K562 (cell line): Measurements from ENCODE around the gene TRIP6. TPM values are rescaled to one million over a fixed set of nuclear protein-coding genes. Genes with fewer than 3 reads are reported as not detected.

Experiments
- DACH1 ChIP-seq: fragments of 450-650 bp; IDR thresholded peaks from 2 replicates; pipeline ENCODE4 v1.6.1; 2018; ENCODE audit not compliant: partially characterized antibody
- DPF2 ChIP-seq: fragments of 450-650 bp; IDR thresholded peaks from 2 replicates; pipeline ENCODE4 v1.6.1; 2016
- FOXM1 ChIP-seq, 2 experiments: fragments of 450-650 bp in 1 of 2; sonication (generic) in 1 of 2; formaldehyde crosslinking in 1 of 2; IDR thresholded peaks; 2 replicates each; pipeline versions ENCODE4 v1.6.1 to v1.9.0; 2017 to 2022; ENCODE audit warnings: low read depth in 2 of 2, mild to moderate bottlenecking in 2 of 2, missing genetic modification reagents in 1 of 2, moderate library complexity in 1 of 2
- FOXP1 ChIP-seq: sonication (generic); formaldehyde crosslinking; IDR thresholded peaks from 2 replicates; pipeline ENCODE4 v1.8.0; 2022; ENCODE audit warnings: mild to moderate bottlenecking, missing genetic modification reagents
- GTF2F1 ChIP-seq: IDR thresholded peaks from 2 replicates; pipeline ENCODE4 v1.6.1; 2011; ENCODE audit warnings: low read depth, low read length, improper control_type of control experiment
- HEY1 ChIP-seq: fragments of 250-450 bp; sonication (Bioruptor Pico); IDR thresholded peaks from 2 replicates; pipeline ENCODE4 v1.5.0; 2020; ENCODE audit warnings: mild to moderate bottlenecking, moderate library complexity, borderline replicate concordance
- KAT7 ChIP-seq: sonication (generic); formaldehyde crosslinking; IDR thresholded peaks from 2 replicates; pipeline ENCODE4 v1.8.0; 2022; ENCODE audit warnings: missing genetic modification reagents, mild to moderate bottlenecking, borderline replicate concordance
- MYC ChIP-seq, 2 experiments: fragments of 250-450 bp in 1 of 2; sonication (Bioruptor Pico) in 1 of 2; IDR thresholded peaks; 2 replicates each; pipeline versions ENCODE4 v1.5.1 to v1.6.1; 2012 to 2021; ENCODE audit warnings: low read depth in 2 of 2, borderline replicate concordance in 1 of 2, improper control_type of control experiment in 1 of 2, low read length in 1 of 2, mild to moderate bottlenecking in 1 of 2, moderate library complexity in 1 of 2
- NFYB ChIP-seq: IDR thresholded peaks from 2 replicates; pipeline ENCODE4 v1.6.1; 2011; ENCODE audit warnings: mild to moderate bottlenecking, moderate library complexity; ENCODE audit not compliant: insufficient read length; ENCODE audit errors: extremely low read depth
- RBM17 ChIP-seq: fragments of 200-400 bp; formaldehyde crosslinking; IDR thresholded peaks from 2 replicates; pipeline ENCODE4 v1.6.1; 2017; ENCODE audit warnings: low read depth, mild to moderate bottlenecking, low read length, borderline replicate concordance
- SREBF1 ChIP-seq: fragments of 150-350 bp; IDR thresholded peaks from 2 replicates; pipeline ENCODE4 v1.6.1; 2014; ENCODE audit warnings: antibody characterized with exemption, low read depth, low read length, borderline replicate concordance
- STAT5B ChIP-seq: fragments of 250-450 bp; sonication (Bioruptor Pico); IDR thresholded peaks from 2 replicates; pipeline ENCODE4 v1.8.0; 2021; ENCODE audit warnings: mild to moderate bottlenecking, inconsistent platforms
- USF1 ChIP-seq: sonication (generic); formaldehyde crosslinking; IDR thresholded peaks from 2 replicates; pipeline ENCODE4 v1.9.0; 2022; ENCODE audit warnings: mild to moderate bottlenecking, missing genetic modification reagents
- ZEB2 ChIP-seq: fragments of 450-650 bp; IDR thresholded peaks from 2 replicates; pipeline ENCODE4 v1.6.1; 2016
- ZNF197 ChIP-seq: fragments of 200-800 bp; sonication (Bioruptor generic); IDR thresholded peaks from 2 replicates; pipeline ENCODE4 v1.6.1; 2016; ENCODE audit warnings: low read depth, missing genetic modification characterization, missing compliant biosample characterization
- ZNF212 ChIP-seq: fragments of 450-650 bp; formaldehyde crosslinking; IDR thresholded peaks from 2 replicates; pipeline ENCODE4 v1.4.0; 2020; ENCODE audit warnings: mild to moderate bottlenecking
- ZNF217 ChIP-seq: sonication (generic); formaldehyde crosslinking; IDR thresholded peaks from 2 replicates; pipeline ENCODE4 v1.8.0; 2022; ENCODE audit warnings: mild to moderate bottlenecking, missing genetic modification reagents
- ZNF282 ChIP-seq: sonication (generic); formaldehyde crosslinking; IDR thresholded peaks from 2 replicates; pipeline ENCODE4 v1.8.1; 2023; ENCODE audit warnings: missing genetic modification reagents
- ZNF707 ChIP-seq: fragments of 250-450 bp; sonication (Bioruptor Pico); conservative IDR thresholded peaks from 2 replicates; pipeline ENCODE4 v1.8.0; 2022; ENCODE audit warnings: inconsistent platforms, mild to moderate bottlenecking, moderate library complexity
- ZNF778 ChIP-seq: fragments of 450-650 bp; formaldehyde crosslinking; IDR thresholded peaks from 2 replicates; pipeline ENCODE4 v1.4.0; 2020; ENCODE audit warnings: mild to moderate bottlenecking, moderate library complexity
- polyA plus RNA-seq, 8 experiments: library from polyadenylated mRNA; depleted of rRNA in 4 of 8; stranded (reverse) in 5 of 8; unstranded in 3 of 8; fragments of >200 nt; fragmentation: Nextera tagmentation in 2 of 8; fragmentation: Illumina TruSeq in 1 of 8; extraction: Ambion mirVana in 2 of 8; extraction: Trizol in 1 of 8; gene quantifications; 2 replicates each; pipeline versions ENCODE4 v1.2.1 to v1.2.3, GENCODE V29; 2011 to 2014; ENCODE audit warnings: inconsistent platforms in 1 of 8, missing spikeins in 1 of 8
- total RNA-seq, 7 experiments: library from RNA; depleted of rRNA in 6 of 7; stranded (reverse); fragments of >200 nt in 6 of 7; fragmentation: Illumina TruSeq in 2 of 7; extraction: Trizol in 2 of 7; gene quantifications; 2 replicates each; pipeline versions ENCODE4 v1.2.1 to v1.2.3, GENCODE V29; 2011 to 2021; ENCODE audit warnings: low replicate concordance in 1 of 7
- TF ChIP-seq, protein P1 (sequence below): sonication (generic); formaldehyde crosslinking; IDR thresholded peaks from 2 replicates; pipeline ENCODE4 v1.8.0; 2023; ENCODE audit warnings: mild to moderate bottlenecking, missing genetic modification reagents
- TF ChIP-seq, protein P2 (sequence below): IDR thresholded peaks from 2 replicates; pipeline ENCODE4 v1.6.1; 2016; ENCODE audit warnings: missing genetic modification characterization, missing compliant biosample characterization
- TF ChIP-seq, protein P3 (sequence below), 2 experiments: fragments of 250-450 bp in 1 of 2; fragments of 450-650 bp in 1 of 2; sonication (Bioruptor Pico) in 1 of 2; IDR thresholded peaks; 2 replicates each; pipeline versions ENCODE4 v1.6.1 to v1.8.0; 2016 to 2021; ENCODE audit warnings: mild to moderate bottlenecking in 2 of 2, moderate library complexity in 2 of 2, missing compliant biosample characterization in 1 of 2, missing genetic modification characterization in 1 of 2

The TRIP6 gene
- total and polyA plus RNA-seq, 9 of the 15 experiments (the other 6 are each of a cell fraction or from before 2014, with no cell fraction given), result 5.9 to 141 (median 54.0) TPM

DNA sequence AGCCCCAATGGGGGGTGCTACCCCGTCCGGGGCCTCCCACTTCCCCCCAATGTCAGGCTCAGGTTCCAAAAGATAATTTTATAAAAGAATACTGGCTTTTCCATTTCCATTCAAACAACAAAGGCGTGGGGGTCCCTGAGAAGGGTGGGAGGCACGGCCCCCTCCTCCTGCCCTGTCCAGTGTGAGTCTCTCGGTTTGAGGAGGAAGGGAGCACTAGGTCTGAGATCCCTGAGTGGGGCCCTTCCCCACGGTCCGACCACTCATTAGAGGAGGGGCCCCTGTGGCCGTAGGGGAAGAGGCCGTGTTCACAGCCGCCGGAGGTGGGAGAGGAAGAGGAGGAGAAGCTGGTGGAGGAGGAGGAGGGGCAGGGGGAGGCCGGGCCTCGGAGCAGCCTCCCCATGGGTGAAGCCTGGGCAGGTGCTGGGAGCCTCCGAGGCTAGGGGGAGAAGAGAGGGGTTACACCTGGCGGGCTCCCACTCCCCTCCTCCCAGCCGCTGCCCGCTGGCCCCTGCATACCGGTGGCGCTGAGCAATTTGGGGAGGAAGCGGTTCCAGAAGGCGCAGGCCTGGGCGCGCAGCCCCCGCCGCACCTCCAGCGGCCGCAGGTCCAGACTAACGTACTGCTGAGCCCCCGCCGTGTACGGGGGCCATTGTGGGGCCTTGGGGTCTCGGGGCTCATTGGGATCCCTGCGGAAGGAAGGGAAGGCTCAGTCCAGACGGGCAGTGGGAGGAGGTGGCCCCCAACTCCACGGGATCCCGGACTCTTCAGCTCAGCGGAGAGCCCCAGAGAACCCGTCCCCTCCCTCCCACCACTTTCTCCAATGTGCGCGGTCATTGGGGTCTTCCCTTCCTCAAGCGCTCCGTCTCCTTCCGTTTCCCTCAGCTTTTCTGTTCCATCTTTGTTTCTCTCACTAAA lies 23.7 kb downstream of the TRIP6 start (continued):
- TF ChIP-seq ZNF778 (CRISPR knock-in tag) (no peak), HEY1 (CRISPR knock-in tag) (no peak), ZEB2 (no peak), DACH1 (no peak), ZNF707 (CRISPR knock-in tag) (no peak), STAT5B (CRISPR knock-in tag) (no peak), NFYB (no peak), ZNF212 (no peak), ZNF282 (CRISPR knock-in tag) (no peak), SREBF1 (no peak), FOXP1 (CRISPR knock-in tag) (peak; percentile 69; the same call in 1 of the 2 replicates), ZNF197 (0 out of 2 replicates have a peak, but pooled peaks have one; percentile 55), USF1 (CRISPR knock-in tag) (no peak), KAT7 (CRISPR knock-in tag) (no peak), DPF2 (peak; percentile 6; the same call in 1 of the 2 replicates), MYC (IDR thresholded peaks at IDR 0.05; ENCODE audit: low read depth, low read length) (no peak), MYC (CRISPR knock-in tag; IDR thresholded peaks at IDR 0.05; ENCODE audit: borderline replicate concordance, low read depth) (no peak), RBM17 (no peak), FOXM1 (IDR thresholded peaks at IDR 0.05; ENCODE audit: low read depth) (0 out of 2 replicates have a peak, but pooled peaks have one; percentile 9), FOXM1 (CRISPR knock-in tag; IDR thresholded peaks at IDR 0.05; ENCODE audit: low read depth) (0 out of 2 replicates have a peak, but pooled peaks have one; percentile 3), GTF2F1 (no peak), ZNF217 (CRISPR knock-in tag) (no peak)
- TF ChIP-seq, protein P1, sequence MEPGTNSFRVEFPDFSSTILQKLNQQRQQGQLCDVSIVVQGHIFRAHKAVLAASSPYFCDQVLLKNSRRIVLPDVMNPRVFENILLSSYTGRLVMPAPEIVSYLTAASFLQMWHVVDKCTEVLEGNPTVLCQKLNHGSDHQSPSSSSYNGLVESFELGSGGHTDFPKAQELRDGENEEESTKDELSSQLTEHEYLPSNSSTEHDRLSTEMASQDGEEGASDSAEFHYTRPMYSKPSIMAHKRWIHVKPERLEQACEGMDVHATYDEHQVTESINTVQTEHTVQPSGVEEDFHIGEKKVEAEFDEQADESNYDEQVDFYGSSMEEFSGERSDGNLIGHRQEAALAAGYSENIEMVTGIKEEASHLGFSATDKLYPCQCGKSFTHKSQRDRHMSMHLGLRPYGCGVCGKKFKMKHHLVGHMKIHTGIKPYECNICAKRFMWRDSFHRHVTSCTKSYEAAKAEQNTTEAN (CRISPR knock-in tag), result no peak
- TF ChIP-seq, protein P2, sequence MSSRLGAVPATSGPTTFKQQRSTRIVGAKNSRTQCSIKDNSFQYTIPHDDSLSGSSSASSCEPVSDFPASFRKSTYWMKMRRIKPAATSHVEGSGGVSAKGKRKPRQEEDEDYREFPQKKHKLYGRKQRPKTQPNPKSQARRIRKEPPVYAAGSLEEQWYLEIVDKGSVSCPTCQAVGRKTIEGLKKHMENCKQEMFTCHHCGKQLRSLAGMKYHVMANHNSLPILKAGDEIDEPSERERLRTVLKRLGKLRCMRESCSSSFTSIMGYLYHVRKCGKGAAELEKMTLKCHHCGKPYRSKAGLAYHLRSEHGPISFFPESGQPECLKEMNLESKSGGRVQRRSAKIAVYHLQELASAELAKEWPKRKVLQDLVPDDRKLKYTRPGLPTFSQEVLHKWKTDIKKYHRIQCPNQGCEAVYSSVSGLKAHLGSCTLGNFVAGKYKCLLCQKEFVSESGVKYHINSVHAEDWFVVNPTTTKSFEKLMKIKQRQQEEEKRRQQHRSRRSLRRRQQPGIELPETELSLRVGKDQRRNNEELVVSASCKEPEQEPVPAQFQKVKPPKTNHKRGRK, result 0 out of 2 replicates have a peak, but pooled peaks have one; percentile 8
- TF ChIP-seq, protein P3, sequence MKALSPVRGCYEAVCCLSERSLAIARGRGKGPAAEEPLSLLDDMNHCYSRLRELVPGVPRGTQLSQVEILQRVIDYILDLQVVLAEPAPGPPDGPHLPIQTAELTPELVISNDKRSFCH (CRISPR knock-in tag; IDR thresholded peaks at IDR 0.05), result no peak
- TF ChIP-seq, protein P3 (tag; IDR thresholded peaks at IDR 0.05), result no peak
